NT2/D1 (cell line): ENCODE data around the gene FAM20C.

Source experiments
- YY1 ChIP-seq: IDR thresholded peaks from 2 replicates; pipeline ENCODE4 v1.6.1; 2011; ENCODE audit not compliant: insufficient read length, insufficient read depth
- ZNF274 ChIP-seq: IDR thresholded peaks from 2 replicates; pipeline ENCODE4 v1.6.1; 2011; ENCODE audit warnings: mild to moderate bottlenecking, low read depth, low read length

- TF ChIP-seq YY1 (no peak), ZNF274 (no peak)
Observed at GRCh38 chr7:189719-190118, 2.7 kb upstream of the FAM20C start.
